Measurements from ENCODE around the gene DLEC1. TPM values are rescaled to one million over a fixed set of nuclear protein-coding genes. Genes with fewer than 3 reads are reported as not detected.

Gene DLEC1
- total RNA-seq, 1 donor from 2014 or later, result 0.10 TPM

DNA sequence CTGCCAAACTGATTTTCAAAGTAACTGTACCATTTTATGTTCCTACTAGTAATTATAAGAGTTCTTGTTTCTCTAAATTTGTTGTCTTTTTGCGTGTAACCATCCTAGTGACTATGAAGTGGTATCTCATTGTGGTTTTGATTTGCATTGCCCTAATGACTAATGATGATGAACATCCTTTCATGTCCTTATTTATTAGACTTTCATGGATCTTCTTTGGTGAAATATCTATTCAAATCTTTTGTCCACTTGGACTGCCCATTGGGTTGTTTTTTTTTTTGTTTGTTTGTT lies 130.0 kb downstream of the DLEC1 start:
- no peaks in the 10 kb centered on the region for H3K9me3 Mint-ChIP-seq
- H3K4me3 Mint-ChIP-seq, result no peak overlapping the region

DNA sequence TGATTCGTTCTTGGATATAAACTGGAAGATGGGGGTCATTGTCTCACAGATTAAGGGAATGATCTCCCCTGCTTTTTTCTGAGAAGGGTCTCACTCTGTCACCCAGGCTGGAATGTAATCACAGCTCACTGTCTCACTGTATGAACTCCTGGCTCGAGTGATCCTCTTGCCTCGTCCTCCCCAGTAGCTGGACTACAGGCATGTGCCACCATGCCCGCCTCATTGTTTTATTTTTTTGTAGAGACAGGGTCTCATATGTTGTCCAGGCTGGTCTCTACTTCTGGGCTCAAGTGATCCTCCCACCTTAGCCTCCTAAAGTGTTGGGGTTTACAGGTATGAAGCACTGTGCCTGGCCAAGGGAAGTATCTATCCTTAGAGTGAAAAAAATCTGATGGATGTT lies 131.7 kb downstream of the DLEC1 start:
- H3K9me3 Mint-ChIP-seq, result no peaks in the 10 kb centered on the region
- intact Hi-C loops (cut with micrococcal nuclease), result no loop called here
- H3K27ac Mint-ChIP-seq, result no peak overlapping the region
- H3K4me3 Mint-ChIP-seq, result no peak overlapping the region
- peaks cover 21% of the 10 kb centered on the region for H3K36me3 Mint-ChIP-seq (ENCODE audit: low read depth)
- no peak for DNase-seq (ENCODE audit: low spot score)
- H3K27me3 Mint-ChIP-seq (ENCODE audit: insufficient read depth), result no peaks in the 10 kb centered on the region
- peaks cover 76% of the 10 kb centered on the region for H3K4me1 Mint-ChIP-seq (ENCODE audit: low read depth)

More for the DNA sequence above, 130.0 kb downstream of the DLEC1 start:
- Mint-ChIP-seq H3K4me1 (ENCODE audit: low read depth) (peaks cover 71% of the 10 kb centered on the region), H3K27ac (no peak overlapping the region), H3K27me3 (ENCODE audit: insufficient read depth) (no peaks in the 10 kb centered on the region), H3K36me3 (ENCODE audit: low read depth) (peaks cover 19% of the 10 kb centered on the region)
- intact Hi-C loops (cut with micrococcal nuclease), result loop anchor here (10.0 kb wide), 2 partner anchors 286 to 1216 kb away; partner anchors contain the start of genes ACVR2B and SLC25A38
- no peak for DNase-seq (ENCODE audit: low spot score)

DNA sequence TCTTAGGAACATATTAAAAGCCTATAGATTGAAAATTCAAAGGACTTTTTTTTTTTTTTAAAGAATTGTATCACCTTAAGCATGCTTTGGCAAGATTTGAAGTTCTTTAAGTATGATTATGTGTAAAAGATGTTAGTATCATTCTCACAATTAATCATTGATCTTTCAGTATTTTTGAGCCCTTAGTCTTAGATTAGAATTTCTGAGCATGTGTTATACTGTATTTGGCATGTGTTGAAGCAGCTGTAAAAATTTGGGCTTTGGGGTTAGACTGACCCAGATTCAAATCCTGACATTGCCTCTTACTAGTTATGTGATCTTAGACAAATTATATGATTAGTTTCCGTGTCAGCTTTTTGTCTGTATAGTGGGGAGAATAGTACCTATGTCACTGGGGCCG lies 132.6 kb downstream of the DLEC1 start:
- H3K36me3 Mint-ChIP-seq (ENCODE audit: low read depth), result peaks cover 16% of the 10 kb centered on the region
- H3K4me1 Mint-ChIP-seq (ENCODE audit: low read depth), result peaks cover 71% of the 10 kb centered on the region
- H3K27me3 Mint-ChIP-seq (ENCODE audit: insufficient read depth), result no peaks in the 10 kb centered on the region
- no peaks in the 10 kb centered on the region for H3K9me3 Mint-ChIP-seq
- no peak overlapping the region for H3K27ac Mint-ChIP-seq
- intact Hi-C loops (cut with micrococcal nuclease), result no loop called here
- no peak for DNase-seq (ENCODE audit: low spot score)
- no peak overlapping the region for H3K4me3 Mint-ChIP-seq

Other genes starting within 250 kb of the DLEC1 start
- 3.5 and 3.7 TPM in 2 replicates for gene CTDSPL, start 177.3 kb upstream of the DLEC1 start, total RNA-seq
- 11.6 and 13.4 TPM in 2 replicates for gene VILL, start 48.4 kb upstream of the DLEC1 start, total RNA-seq
- 3.9 and 4.3 TPM in 2 replicates for gene PLCD1, start 9.6 kb upstream of the DLEC1 start, total RNA-seq
- 69.3 and 73.4 TPM in 2 replicates for gene ACAA1, start 97.9 kb downstream of the DLEC1 start, total RNA-seq
- 38.6 and 42.1 TPM in 2 replicates for gene MYD88, start 99.5 kb downstream of the DLEC1 start, total RNA-seq
- 48.6 and 50.8 TPM in 2 replicates for gene OXSR1, start 126.3 kb downstream of the DLEC1 start, total RNA-seq
- gene SLC22A13, start 226.6 kb downstream of the DLEC1 start, total RNA-seq, result 0.65 and 0.78 TPM in 2 replicates
- not detected in 2 replicates for gene SLC22A14, start 243.1 kb downstream of the DLEC1 start, total RNA-seq